ENCODE measurements around the gene SRSF10.
"Not testable (repeated sequence)": the region's sequence is repeated elsewhere in the genome, so short reads cannot be mapped to it uniquely, and the experiment has no call there.

The SRSF10 gene

GRCh38 chr1:23958810-23959460, 21.2 kb downstream of the SRSF10 start:
- peak; percentile 79 for DNase-seq (ENCODE audit: low spot score)

DNA sequence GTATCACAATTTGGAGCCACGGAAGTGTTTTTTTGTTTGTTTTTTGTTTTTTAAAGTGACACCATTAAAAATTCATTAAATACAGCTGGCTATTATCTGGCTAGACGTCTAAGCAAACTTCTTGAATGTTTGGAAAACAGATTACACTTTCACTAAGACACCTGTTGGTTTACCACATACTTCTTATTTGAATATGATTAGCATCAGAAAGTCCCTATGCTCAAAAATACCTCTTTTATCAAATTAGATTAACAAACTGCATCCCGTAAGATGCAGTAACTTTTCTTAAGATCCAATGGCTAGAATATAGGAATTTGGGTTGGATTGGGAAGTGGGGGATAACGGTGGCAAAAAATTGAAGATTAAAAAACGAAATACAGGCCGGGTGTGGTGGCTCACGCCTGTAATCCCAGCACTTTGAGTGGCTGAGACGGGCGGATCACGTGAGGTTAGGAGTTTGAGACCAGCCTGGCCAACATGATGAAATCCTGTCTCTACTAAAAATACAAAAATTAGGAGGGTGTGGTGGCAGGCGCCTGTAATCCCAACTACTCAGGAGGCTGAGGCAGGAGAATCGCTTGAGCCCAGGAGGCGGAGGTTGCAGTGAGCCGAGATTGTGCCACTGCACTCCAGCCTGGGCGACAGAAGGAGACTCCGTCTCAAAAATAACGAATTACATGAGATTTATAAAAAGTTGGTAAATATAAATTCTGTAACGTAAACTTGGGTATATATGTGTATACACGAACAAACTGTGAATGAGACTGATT, 21.9 kb downstream of the SRSF10 start:
- DNase-seq (ENCODE audit: low spot score) = not testable (repeated sequence)

DNA sequence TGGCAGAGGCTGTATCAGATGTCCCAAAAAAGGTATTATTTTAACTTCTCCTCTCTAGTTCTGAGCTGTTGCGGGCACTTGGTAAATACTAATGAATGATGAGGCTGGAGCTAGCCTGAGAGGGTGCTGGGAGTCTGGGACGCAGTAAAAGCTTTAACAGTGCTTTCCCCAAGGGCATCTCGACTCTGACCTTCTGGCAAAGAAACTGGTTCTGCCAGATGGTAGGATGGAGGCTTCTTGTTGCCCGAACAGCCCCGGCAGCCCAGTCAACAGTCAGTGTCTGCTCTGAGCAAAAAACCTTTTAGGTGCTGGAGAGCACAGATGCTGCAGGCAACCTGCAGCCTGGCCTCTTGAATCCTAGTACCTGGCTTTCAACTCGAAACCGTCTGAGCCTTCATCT, 23.0 kb downstream of the SRSF10 start:
- DNase-seq (ENCODE audit: low spot score) = no peak

DNA sequence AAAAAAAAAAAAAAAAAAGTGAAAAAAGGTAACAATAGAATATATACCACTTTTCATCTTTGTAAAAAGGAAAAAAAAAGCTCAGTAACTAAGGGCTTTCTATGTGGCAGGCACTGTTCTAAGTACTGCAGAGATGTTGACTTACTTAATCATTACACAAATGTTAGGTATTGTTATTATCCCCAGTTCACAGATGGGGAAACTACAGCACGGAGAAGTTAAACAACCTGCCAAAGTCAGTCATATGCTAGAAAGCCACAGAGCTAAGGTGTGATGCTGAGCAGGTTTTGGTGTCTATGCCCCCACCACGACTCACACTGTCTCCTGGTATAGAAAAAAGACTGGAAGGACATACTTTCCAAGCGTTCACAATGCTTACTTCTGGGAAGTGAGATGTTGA, 27.1 kb downstream of the SRSF10 start:
- no peak for DNase-seq (ENCODE audit: low spot score)

- DNase-seq (ENCODE audit: low spot score) = no peak
Measured at GRCh38 chr1:23947366-23947765, 32.8 kb downstream of the SRSF10 start.

- DNase-seq (ENCODE audit: low spot score) = no peak
Measured at GRCh38 chr1:23936481-23937176, 43.5 kb downstream of the SRSF10 start.

GRCh38 chr1:23931491-23931880, 48.6 kb downstream of the SRSF10 start:
- DNase-seq (ENCODE audit: low spot score) = no peak

DNA sequence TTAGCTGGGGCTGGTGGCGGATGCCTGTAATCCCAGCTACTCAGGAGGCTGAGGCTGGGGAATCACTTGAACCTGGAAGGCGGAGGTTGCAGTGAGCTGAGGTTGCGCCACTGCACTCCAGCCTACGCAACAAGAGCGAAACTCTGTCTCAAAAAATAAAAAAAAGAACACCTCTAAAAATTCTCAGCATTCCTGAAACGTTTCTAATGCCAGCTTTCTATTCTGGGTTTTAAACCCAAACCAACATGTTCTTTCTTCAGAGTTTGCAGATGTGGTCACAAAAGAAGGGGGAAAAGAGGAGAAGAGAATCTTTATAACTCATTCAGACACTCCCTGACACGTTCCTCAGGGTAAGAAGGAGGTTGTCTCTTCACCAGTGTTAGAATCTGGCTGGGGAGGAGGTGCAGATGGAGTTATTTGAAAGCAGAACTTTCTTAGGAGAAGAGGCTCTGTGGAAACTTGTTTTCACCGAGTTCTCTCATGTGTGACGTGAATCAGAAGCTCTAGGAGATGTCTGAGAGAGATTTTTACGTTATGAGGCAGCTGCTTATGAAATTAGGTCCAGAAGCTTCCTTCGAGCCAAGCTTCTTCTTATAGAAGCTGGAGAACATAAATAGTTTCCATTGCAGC, 49.2 kb downstream of the SRSF10 start:
- no peak for DNase-seq (ENCODE audit: low spot score)

DNA sequence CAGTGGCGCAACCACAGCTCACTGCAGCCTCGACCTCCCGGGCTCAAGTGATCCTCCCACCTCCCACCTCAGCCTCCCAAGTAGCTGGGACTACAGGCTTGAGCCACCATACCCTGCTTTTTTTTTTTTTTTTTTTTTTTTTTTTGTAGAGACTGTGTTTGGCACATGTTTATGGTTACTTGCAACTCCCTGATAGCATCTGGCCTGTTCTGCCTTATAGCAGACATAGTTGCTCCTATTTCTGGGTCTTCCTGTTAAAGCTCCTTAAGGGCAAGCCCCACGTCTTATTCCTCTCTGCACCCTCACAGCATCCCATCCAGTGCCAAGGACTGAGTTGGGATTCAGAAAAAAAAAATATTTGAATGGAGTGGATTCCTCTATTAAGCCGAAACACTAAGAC, 49.9 kb downstream of the SRSF10 start:
- no peak for DNase-seq (ENCODE audit: low spot score)

DNA sequence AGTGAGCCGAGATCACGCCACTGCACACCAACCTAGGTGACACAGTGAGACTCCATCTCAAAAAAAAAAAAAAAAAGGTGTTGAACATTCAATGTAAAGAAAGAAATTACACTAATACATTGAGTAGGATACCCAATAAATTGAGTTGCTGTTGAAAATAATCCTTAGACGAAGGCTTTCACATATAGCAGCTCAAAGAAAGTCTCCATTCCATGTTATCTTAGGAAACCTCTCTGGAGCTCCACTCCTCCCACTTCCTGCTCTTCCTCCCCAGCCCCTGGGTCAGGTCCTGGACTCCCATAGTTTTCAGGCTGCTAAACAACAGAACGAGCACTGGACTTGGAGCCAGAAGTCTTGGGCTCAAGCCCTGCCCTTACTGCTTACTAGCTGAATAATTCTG, 51.3 kb downstream of the SRSF10 start:
- DNase-seq (ENCODE audit: low spot score) = no peak

- no peak for DNase-seq (ENCODE audit: low spot score)
Measured at GRCh38 chr1:23927097-23927496, 53.0 kb downstream of the SRSF10 start.

GRCh38 chr1:23925279-23925678, 54.8 kb downstream of the SRSF10 start:
- no peak for DNase-seq (ENCODE audit: low spot score)

DNA sequence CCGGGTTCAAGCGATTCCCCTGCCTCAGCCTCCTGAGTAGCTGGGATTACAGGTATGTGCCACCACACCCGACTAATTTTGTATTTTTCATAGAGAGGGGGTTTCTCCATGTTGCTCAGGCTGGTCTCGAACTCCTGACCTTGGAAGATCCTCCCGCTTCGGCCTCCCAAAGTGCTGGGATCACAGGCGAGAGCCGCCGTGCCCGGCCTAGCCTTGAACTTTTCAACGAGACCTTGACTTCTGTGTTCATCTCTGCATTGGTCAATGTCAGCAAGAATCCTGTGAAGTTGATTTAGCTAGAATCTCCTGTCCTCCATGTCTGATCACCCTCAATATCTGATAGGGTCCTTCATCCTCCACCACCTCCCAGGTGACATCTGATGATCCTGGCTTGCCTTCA, 55.5 kb downstream of the SRSF10 start:
- DNase-seq (ENCODE audit: low spot score) = no peak

- no peak for DNase-seq (ENCODE audit: low spot score)
Measured at GRCh38 chr1:23923592-23924499, 56.3 kb downstream of the SRSF10 start.

DNA sequence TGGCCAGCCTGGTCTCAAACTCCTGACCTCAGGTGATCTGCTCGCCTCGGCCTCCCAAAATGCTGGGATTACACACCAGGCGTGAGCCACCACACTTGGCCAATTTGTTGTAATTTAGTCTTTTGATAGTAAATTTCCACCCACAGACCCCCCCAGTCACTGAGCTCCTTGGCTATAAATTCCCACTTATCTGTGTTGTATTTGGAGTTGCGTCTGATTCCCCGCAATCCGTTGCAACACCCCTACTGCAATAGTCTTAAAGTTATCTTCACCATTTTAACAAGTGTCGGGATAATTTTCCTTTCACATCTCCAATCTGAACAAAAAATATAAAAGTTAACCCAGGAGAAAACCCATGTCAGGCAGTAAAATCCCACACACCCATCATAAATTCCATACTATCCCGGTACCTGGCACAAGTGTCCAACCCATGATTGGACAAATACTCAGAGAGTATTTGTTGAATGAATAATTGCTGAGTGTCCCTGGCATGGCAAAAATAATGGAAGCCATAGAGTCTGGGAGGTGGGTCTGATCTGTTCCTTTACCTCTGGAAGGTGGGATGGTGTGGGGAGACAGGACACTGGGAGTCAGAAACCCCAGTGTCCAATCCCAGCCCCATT, 57.7 kb downstream of the SRSF10 start:
- no peak for DNase-seq (ENCODE audit: low spot score)

- DNase-seq (ENCODE audit: low spot score) = peak; percentile 69
Measured at GRCh38 chr1:23916209-23917131, 63.7 kb downstream of the SRSF10 start.

DNA sequence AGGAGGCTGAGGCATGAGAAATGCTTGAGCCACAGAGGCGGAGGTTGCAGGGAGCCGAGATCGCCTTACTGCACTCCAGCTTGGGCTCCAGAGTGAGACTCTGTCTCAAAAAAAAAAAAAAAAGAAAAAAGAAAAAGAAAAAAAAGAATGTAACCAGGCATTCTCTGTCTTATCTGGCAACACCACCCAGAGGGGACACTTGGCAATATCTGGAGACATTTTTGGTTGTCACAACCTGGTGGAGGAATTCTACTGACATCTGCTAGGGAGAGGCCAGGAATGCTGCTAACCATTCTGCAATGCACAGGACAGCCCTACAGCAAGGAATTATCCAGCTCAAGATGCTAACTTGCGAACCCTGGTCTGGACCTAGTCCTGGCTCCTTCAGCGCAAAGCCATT, 64.7 kb downstream of the SRSF10 start:
- no peak for DNase-seq (ENCODE audit: low spot score)

DNA sequence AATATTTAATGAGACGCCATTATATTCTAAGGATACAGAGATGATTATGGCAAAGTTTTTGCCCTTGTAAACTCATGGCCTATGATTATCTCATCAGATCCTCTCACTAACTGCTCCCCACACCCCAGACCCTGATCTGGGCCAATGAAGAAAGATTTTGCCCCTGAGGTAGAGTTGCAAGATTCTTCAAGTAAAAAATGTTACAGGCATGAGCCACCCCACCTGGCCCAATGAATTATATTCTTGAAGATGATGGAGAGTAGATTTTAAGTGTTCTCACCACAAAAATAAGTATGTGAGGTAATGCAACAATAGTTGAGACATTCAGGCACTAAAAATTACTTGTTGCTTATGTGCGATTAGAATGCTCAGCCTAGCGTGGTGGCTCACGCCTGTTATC, 65.2 kb downstream of the SRSF10 start:
- no peak for DNase-seq (ENCODE audit: low spot score)

Measured in hematopoietic multipotent progenitor cell treated with erythropoietin and hydrocortisone succinate and interleukin-3 and kit ligand, for 15 days (in vitro differentiated cells).